ENCODE results near the gene CYTH3. TPM values are rescaled to one million over a fixed set of nuclear protein-coding genes. Genes with fewer than 3 reads are reported as not detected.
"Not testable (repeated sequence)": the region's sequence is repeated elsewhere in the genome, so short reads cannot be mapped to it uniquely, and the experiment has no call there.

The CYTH3 gene
- total RNA-seq, 4 donors from 2014 or later: 41.0 to 75.5 (median 56.7) TPM

GRCh38 chr7:6234384-6234783, 38.0 kb downstream of the CYTH3 start:
- no peak for TF ChIP-seq CTCF (IDR thresholded peaks at IDR 0.05)
- no peak for TF ChIP-seq POLR2A (IDR thresholded peaks at IDR 0.05)
- Histone ChIP-seq H3K4me1 (peaks cover 15 to 31% of the 10 kb centered on the region in 2 donors), H3K27ac (no peak overlapping the region)

GRCh38 chr7:6232534-6232933, 39.9 kb downstream of the CYTH3 start:
- WGBS, 2 donors: 72 to 84% methylated on average over 8 of the region's 8 CpGs
- Histone ChIP-seq H3K4me1 (peaks cover 18 to 43% of the 10 kb centered on the region in 2 donors), H3K4me3 (replicated peaks in 1 of 3) (no peak overlapping the region), H3K27ac (no peak overlapping the region), H3K36me3 (no peaks in the 10 kb centered on the region), H3K27me3 (no peaks in the 10 kb centered on the region), H3K9me3 (no peaks in the 10 kb centered on the region)
- TF ChIP-seq POLR2A (IDR thresholded peaks at IDR 0.05): no peak
- no peak for TF ChIP-seq CTCF (IDR thresholded peaks at IDR 0.05)
- intact Hi-C loops (cut with DNase I): no loop called here
- peak in 1 of 2 donors; percentile 17 for DNase-seq

More at GRCh38 chr7:6234384-6234783, 38.0 kb downstream of the CYTH3 start:
- Histone ChIP-seq H3K36me3 (no peaks in the 10 kb centered on the region), H3K4me3 (replicated peaks in 1 of 3) (no peak overlapping the region), H3K27me3 (no peaks in the 10 kb centered on the region), H3K9me3 (no peaks in the 10 kb centered on the region)
- intact Hi-C loops (cut with DNase I): no loop called here
- DNase-seq: no peak
- WGBS, 2 donors: 83 to 96% methylated on average over 4 to 6 of the region's 6 CpGs

- intact Hi-C loops (cut with DNase I): no loop called here
- no peaks in the 10 kb centered on the region for H3K36me3 ChIP-seq
- H3K4me1 ChIP-seq: peaks cover 18 to 47% of the 10 kb centered on the region in 2 donors
- no peaks in the 10 kb centered on the region for H3K9me3 ChIP-seq
- H3K4me3 ChIP-seq (replicated peaks in 1 of 3): no peak overlapping the region
- H3K27me3 ChIP-seq: no peaks in the 10 kb centered on the region
- 72 to 74% methylated on average over 3 of the region's 3 CpGs for WGBS, 2 donors
- TF ChIP-seq POLR2A (IDR thresholded peaks at IDR 0.05) (no peak), CTCF (IDR thresholded peaks at IDR 0.05) (no peak)
- no peak overlapping the region for H3K27ac ChIP-seq
- DNase-seq: no peak
These were observed 40.3 kb downstream of the CYTH3 start for GRCh38 chr7:6232116-6232515.

- intact Hi-C loops (cut with DNase I): no loop called here
- Histone ChIP-seq H3K27me3 (no peaks in the 10 kb centered on the region), H3K36me3 (no peaks in the 10 kb centered on the region), H3K27ac (no peak overlapping the region), H3K4me3 (replicated peaks in 1 of 3) (no peak overlapping the region), H3K4me1 (peaks cover 18 to 55% of the 10 kb centered on the region in 2 donors), H3K9me3 (no peaks in the 10 kb centered on the region)
- DNase-seq: no peak
- WGBS, 2 donors: 51% methylated on average over 7 of the region's 7 CpGs
- TF ChIP-seq POLR2A (IDR thresholded peaks at IDR 0.05) (no peak), CTCF (IDR thresholded peaks at IDR 0.05) (no peak)
These were observed 41.2 kb downstream of the CYTH3 start for GRCh38 chr7:6231184-6231583.

GRCh38 chr7:6229284-6229683, 43.1 kb downstream of the CYTH3 start:
- intact Hi-C loops (cut with DNase I): not testable (repeated sequence)

More at GRCh38 chr7:6229284-6229683, 43.1 kb downstream of the CYTH3 start:
- H3K4me1 ChIP-seq: peaks cover 20 to 61% of the 10 kb centered on the region in 2 donors
- not testable (repeated sequence) for H3K4me3 ChIP-seq (replicated peaks in 1 of 3); DNase-seq; H3K27ac ChIP-seq; H3K9me3 ChIP-seq; H3K36me3 ChIP-seq; H3K27me3 ChIP-seq
- WGBS, 2 donors: 77 to 89% methylated on average over 9 of the region's 9 CpGs
